Gastrocnemius medialis (tissue), 4 donors: ENCODE results near the gene SH3RF1. TPM values are rescaled to one million over a fixed set of nuclear protein-coding genes. Genes with fewer than 3 reads are reported as not detected.
"Not testable (repeated sequence)": the region's sequence is repeated elsewhere in the genome, so short reads cannot be mapped to it uniquely, and the experiment has no call there.

ENCODE experiments used
- ATAC-seq, 2 donors: fragments of 150-250 bp; one replicate each; pipeline ENCODE4 v1.9.1; 2016
- DNase-seq, 2 donors: peaks; one replicate each; pipeline ENCODE4 v3.0.0-alpha.2; 2019
- H3K27ac ChIP-seq, 4 donors: fragments of 200-600 bp; sonication (generic); 1 replicate in 1 of 4; 2 replicates in 3 of 4; pipeline ENCODE4 v1.5.1; 2016 to 2018; ENCODE audit warnings: mild to moderate bottlenecking in 2 of 4, moderate library complexity in 1 of 4
- H3K27me3 ChIP-seq, 3 donors: fragments of 200-600 bp; sonication (generic) in 2 of 3; 1 replicate in 1 of 3; 2 replicates in 2 of 3; pipeline versions ENCODE4 v1.5.1 to v1.6.0; 2016 to 2019; ENCODE audit warnings: mild to moderate bottlenecking in 1 of 3, moderate library complexity in 1 of 3
- H3K36me3 ChIP-seq, 2 donors: fragments of 200-600 bp; sonication (generic) in 1 of 2; one replicate each; pipeline ENCODE4 v1.5.1; 2017 to 2018
- H3K4me1 ChIP-seq, 2 donors: fragments of 200-600 bp; sonication (generic) in 1 of 2; one replicate each; pipeline ENCODE4 v1.5.1; 2016 to 2017; ENCODE audit warnings: mild to moderate bottlenecking in 2 of 2
- H3K4me3 ChIP-seq, 4 donors: fragments of 200-600 bp; sonication (generic) in 3 of 4; 1 replicate in 1 of 4; 2 replicates in 3 of 4; pipeline ENCODE4 v1.5.1; 2016 to 2019; ENCODE audit warnings: mild to moderate bottlenecking in 2 of 4
- H3K9me3 ChIP-seq, 3 donors: fragments of 200-600 bp; sonication (generic) in 2 of 3; 1 replicate in 1 of 3; 2 replicates in 2 of 3; pipeline ENCODE4 v1.5.1; 2016 to 2019
- POLR2A ChIP-seq, 2 donors: fragments of 450-650 bp; IDR thresholded peaks; one replicate each; pipeline ENCODE4 v1.6.1; 2017; ENCODE audit warnings: antibody characterized with exemption in 2 of 2, mild to moderate bottlenecking in 2 of 2, moderate library complexity in 2 of 2
- in situ Hi-C, 4 donors: fragments of 200-750 bp; cut with MboI; loops; one replicate each; pipeline versions ENCODE4 v1.15.0 to v1.8.0; 2017; ENCODE audit warnings: low sequenced_read_pairs in 4 of 4
- intact Hi-C: fragments of 100-400 bp; cut with DNase I; formaldehyde crosslinking; loops from one replicate; pipeline ENCODE4 v1.15.1; 2023; ENCODE audit warnings: low total_unique reads
- total RNA-seq, 4 donors: library from RNA; depleted of rRNA; stranded (reverse); fragments of >200 nt; gene quantifications; one replicate each; pipeline versions ENCODE4 v1.1.0 to v1.2.3, GENCODE V29; 2016
- TF ChIP-seq, protein P1 (sequence below), 5 experiments: fragments of 450-650 bp in 3 of 5; fragments of 200-600 bp in 2 of 5; sonication (generic) in 2 of 5; IDR thresholded peaks in 4 of 5; conservative IDR thresholded peaks in 1 of 5; 1 replicate in 4 of 5; 2 replicates in 1 of 5; pipeline ENCODE4 v1.5.1; 2016 to 2019; ENCODE audit warnings: antibody characterized with exemption in 5 of 5, mild to moderate bottlenecking in 3 of 5, moderate library complexity in 3 of 5

The SH3RF1 gene
- total RNA-seq, 4 donors from 2014 or later = 12.6 to 27.0 (median 13.4) TPM

DNA sequence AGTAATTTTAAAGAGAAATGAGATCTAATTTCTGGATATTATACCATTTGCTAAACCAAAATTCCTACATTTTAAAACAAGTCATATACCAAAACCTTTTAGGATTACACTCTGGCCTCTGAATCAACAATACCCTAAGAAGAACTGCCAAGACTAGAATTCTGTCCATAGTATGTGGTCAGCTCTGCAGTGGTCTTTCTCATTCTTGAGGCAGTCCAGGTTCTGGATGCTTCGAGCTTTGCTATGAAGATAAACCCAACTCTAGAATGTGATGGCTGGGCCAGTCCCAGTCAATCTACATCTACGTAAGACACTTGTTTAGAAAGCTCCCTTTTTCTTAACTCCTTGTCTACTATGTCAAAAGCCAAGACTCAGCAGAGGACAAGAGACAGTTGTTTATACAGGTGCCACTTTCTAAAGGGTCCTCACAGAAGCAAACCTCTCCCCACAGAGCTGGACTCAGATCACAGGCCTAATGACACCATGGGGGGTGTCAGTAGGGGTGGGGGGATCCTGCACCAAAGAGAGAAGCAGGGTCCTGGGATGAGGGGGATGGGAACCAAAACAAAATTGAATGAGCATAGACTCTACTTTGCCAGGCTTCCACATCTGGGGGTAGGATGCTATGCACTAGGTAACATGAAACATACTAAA, 63.2 kb downstream of the SH3RF1 start:
- ATAC-seq = no peak
- intact Hi-C loops = no loop called here

DNA sequence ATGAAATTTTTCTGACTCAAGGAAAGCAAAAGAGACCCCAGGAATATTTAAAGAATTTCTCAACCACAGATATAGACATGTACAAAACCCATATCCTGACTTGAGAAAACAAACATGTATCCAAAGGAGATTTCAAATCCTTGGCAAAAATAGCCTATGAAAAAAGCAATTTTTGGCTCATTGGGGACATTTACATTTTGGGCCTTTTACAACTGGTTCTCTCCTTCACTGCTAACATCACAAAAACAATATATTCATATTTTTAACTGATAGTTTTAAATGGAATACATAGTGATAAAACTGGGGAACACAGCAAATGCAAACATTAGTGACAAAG, 65.0 kb downstream of the SH3RF1 start:
- in situ Hi-C loops = no loop called here
- no peak overlapping the region for H3K27ac ChIP-seq

More for the DNA sequence above, 63.2 kb downstream of the SH3RF1 start:
- in situ Hi-C loops = no loop called here
- TF ChIP-seq, protein P1, sequence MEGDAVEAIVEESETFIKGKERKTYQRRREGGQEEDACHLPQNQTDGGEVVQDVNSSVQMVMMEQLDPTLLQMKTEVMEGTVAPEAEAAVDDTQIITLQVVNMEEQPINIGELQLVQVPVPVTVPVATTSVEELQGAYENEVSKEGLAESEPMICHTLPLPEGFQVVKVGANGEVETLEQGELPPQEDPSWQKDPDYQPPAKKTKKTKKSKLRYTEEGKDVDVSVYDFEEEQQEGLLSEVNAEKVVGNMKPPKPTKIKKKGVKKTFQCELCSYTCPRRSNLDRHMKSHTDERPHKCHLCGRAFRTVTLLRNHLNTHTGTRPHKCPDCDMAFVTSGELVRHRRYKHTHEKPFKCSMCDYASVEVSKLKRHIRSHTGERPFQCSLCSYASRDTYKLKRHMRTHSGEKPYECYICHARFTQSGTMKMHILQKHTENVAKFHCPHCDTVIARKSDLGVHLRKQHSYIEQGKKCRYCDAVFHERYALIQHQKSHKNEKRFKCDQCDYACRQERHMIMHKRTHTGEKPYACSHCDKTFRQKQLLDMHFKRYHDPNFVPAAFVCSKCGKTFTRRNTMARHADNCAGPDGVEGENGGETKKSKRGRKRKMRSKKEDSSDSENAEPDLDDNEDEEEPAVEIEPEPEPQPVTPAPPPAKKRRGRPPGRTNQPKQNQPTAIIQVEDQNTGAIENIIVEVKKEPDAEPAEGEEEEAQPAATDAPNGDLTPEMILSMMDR (IDR thresholded peaks at IDR 0.05 in 4 of 5, conservative IDR thresholded peaks at IDR 0.05 in 1 of 5) = no peak
- TF ChIP-seq POLR2A (IDR thresholded peaks at IDR 0.05) = no peak
- no peaks in the 10 kb centered on the region for H3K9me3 ChIP-seq
- H3K36me3 ChIP-seq = no peaks in the 10 kb centered on the region
- peaks cover 8 to 17% of the 10 kb centered on the region in 2 donors for H3K4me1 ChIP-seq
- H3K4me3 ChIP-seq = no peak overlapping the region
- no peaks in the 10 kb centered on the region for H3K27me3 ChIP-seq
- H3K27ac ChIP-seq = no peak overlapping the region
- DNase-seq = no peak

DNA sequence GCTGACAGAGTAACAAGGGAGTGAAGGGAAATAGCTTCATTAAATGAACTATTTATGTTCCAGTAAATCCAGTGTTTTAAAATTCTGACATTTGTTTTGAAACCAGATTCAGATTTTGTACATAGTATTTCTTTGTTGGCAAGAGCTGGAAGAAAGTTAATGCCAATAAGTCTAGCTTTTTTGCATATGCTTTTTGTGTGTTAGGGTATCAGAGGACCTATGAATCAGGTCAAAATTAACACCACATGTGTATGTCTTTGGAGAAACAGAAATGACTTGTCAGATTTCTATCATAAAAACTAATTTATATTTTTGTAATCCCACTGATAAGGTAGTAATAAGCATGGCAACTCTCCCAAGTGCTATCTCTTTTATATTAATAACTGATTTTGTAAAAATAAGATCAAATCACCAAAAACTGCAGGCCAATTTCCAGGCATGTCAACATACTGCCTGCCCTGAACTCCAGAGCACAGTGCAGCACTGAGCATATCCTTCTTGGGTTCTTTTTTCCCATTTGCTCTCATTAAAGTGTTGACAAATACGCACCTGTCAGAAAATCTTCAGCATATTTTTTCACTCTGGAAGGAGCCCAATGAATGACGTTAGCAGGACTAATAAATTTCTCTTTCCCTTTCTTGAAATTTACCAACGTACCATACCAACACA, 65.5 kb downstream of the SH3RF1 start:
- TF ChIP-seq, protein P1 (IDR thresholded peaks at IDR 0.05 in 4 of 5, conservative IDR thresholded peaks at IDR 0.05 in 1 of 5) = no peak
- Histone ChIP-seq H3K27ac (no peak overlapping the region), H3K4me3 (no peak overlapping the region), H3K27me3 (no peaks in the 10 kb centered on the region), H3K4me1 (peaks cover 26 to 36% of the 10 kb centered on the region in 2 donors), H3K36me3 (no peaks in the 10 kb centered on the region), H3K9me3 (no peaks in the 10 kb centered on the region)
- in situ Hi-C loops = no loop called here
- no peak for DNase-seq
- intact Hi-C loops = no loop called here
- ATAC-seq = no peak

More for the DNA sequence above, 65.0 kb downstream of the SH3RF1 start:
- ATAC-seq (no peak), DNase-seq (no peak)
- H3K27me3 ChIP-seq = no peaks in the 10 kb centered on the region
- H3K4me1 ChIP-seq = peaks cover 23 to 34% of the 10 kb centered on the region in 2 donors
- H3K4me3 ChIP-seq = no peak overlapping the region
- TF ChIP-seq, protein P1 (IDR thresholded peaks at IDR 0.05 in 4 of 5, conservative IDR thresholded peaks at IDR 0.05 in 1 of 5) = no peak
- TF ChIP-seq POLR2A (IDR thresholded peaks at IDR 0.05) = no peak
- no peaks in the 10 kb centered on the region for H3K36me3 ChIP-seq
- intact Hi-C loops = no loop called here
- no peaks in the 10 kb centered on the region for H3K9me3 ChIP-seq

DNA sequence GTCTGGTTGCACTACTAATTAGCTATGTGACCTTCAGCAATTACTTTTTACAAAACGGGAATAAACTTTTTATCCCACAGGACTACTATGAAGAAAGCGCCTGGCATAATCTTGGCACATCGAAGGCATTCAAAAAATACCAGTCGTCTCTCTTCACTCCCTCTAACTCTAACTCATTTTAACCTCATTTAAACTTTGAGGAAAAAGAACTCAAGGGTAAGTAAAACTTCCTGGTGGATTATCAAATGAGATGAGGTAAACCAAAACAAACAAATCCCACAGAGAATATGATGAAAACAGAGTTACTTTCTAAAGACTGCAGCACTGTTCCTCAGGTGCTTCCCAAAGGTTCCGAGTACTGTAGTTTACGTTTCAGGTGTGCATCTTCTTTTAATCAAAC, 66.9 kb downstream of the SH3RF1 start:
- ATAC-seq (no peak), DNase-seq (no peak)
- intact Hi-C loops (no loop called here), in situ Hi-C loops (no loop called here)
- H3K4me1 ChIP-seq = peaks cover 26 to 36% of the 10 kb centered on the region in 2 donors
- H3K36me3 ChIP-seq = no peaks in the 10 kb centered on the region
- TF ChIP-seq, protein P1 (IDR thresholded peaks at IDR 0.05 in 4 of 5, conservative IDR thresholded peaks at IDR 0.05 in 1 of 5) = no peak
- no peak for TF ChIP-seq POLR2A (IDR thresholded peaks at IDR 0.05)
- no peaks in the 10 kb centered on the region for H3K27me3 ChIP-seq
- no peak overlapping the region for H3K4me3 ChIP-seq
- peak overlapping the region in 1 of 4 donors; percentile 16 for H3K27ac ChIP-seq
- H3K9me3 ChIP-seq = no peaks in the 10 kb centered on the region

DNA sequence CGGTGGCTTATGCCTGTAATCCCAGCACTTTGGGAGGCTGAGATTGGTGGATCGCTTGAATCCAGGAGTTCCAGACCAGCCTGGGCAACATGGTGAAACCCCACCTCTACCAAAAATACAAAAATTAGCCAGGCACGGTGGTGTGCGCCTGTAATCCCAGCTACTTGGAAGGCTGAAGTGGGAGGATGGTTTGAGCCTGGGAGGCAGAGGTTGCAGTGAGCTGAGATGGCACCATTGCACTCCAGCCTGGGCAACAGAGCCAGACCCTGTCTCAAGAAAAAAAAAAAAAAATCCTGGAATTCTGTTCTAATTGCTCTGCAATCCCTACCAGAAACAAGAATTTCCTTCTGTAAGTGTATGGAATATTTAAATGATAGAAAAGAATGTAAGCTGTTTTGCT, 67.5 kb downstream of the SH3RF1 start:
- DNase-seq, H3K36me3 ChIP-seq, H3K9me3 ChIP-seq, H3K4me3 ChIP-seq, ATAC-seq, intact Hi-C loops, in situ Hi-C loops, H3K27me3 ChIP-seq: not testable (repeated sequence)
- Histone ChIP-seq H3K4me1 (peaks cover 26 to 39% of the 10 kb centered on the region in 2 donors), H3K27ac (peak overlapping the region in 2 of 4 donors; percentile 5 to 16)
